Psoas muscle (tissue), 8 donors: ENCODE measurements around the gene TXLNB. TPM values are rescaled to one million over a fixed set of nuclear protein-coding genes. Genes with fewer than 3 reads are reported as not detected.
A peak's percentile ranks its signal among the peaks of the same experiment; 100 is the strongest.

Experiments
- ATAC-seq, 4 donors: fragments of 200-7000 bp; cut with Tn5 transposase; one replicate each; pipeline ENCODE4 v1.9.1; 2020; ENCODE audit warnings: moderate library complexity in 3 of 4, mild to moderate bottlenecking in 2 of 4
- DNase-seq, 2 donors: peaks; one replicate each; pipeline ENCODE4 v3.0.0-alpha.2; 2020
- H3K27ac ChIP-seq: fragments of 200-600 bp; one replicate; pipeline ENCODE4 v1.8.0; 2022
- H3K27me3 ChIP-seq, 3 donors: fragments of 200-600 bp in 1 of 3; one replicate each; pipeline versions ENCODE4 v1.6.1 to v1.8.0; 2013 to 2022; ENCODE audit warnings: low read length in 2 of 3, mild to moderate bottlenecking in 2 of 3, moderate library complexity in 1 of 3; ENCODE audit not compliant: insufficient read depth in 3 of 3
- H3K36me3 ChIP-seq, 2 donors: fragments of 200-600 bp in 1 of 2; one replicate each; pipeline versions ENCODE4 v1.6.1 to v1.8.0; 2013 to 2022; ENCODE audit warnings: low read depth in 1 of 2, mild to moderate bottlenecking in 1 of 2, moderate library complexity in 1 of 2; ENCODE audit not compliant: insufficient read depth in 1 of 2
- H3K4me1 ChIP-seq: fragments of 200-600 bp; one replicate; pipeline ENCODE4 v1.8.0; 2022
- H3K4me3 ChIP-seq: fragments of 200-600 bp; one replicate; pipeline ENCODE4 v1.8.0; 2022; ENCODE audit warnings: mild to moderate bottlenecking
- H3K9me3 ChIP-seq: fragments of 200-600 bp; one replicate; pipeline ENCODE4 v1.8.0; 2022
- CTCF ChIP-seq: fragments of 200-600 bp; IDR thresholded peaks from one replicate; pipeline ENCODE4 v1.8.0; 2022; ENCODE audit warnings: antibody characterized with exemption
- WGBS, 3 donors: extraction: QIAGEN DNeasy Blood & Tissue Kit; methylation state at CpG; one replicate each; pipeline versions ENCODE4 v1.1.6 to v1.1.7; 2013; 5-methylcytosine and 5-hydroxymethylcytosine counted together
- intact Hi-C, 2 donors: fragments of 100-400 bp; cut with DNase I; formaldehyde crosslinking; loops; one replicate each; pipeline versions ENCODE4 v1.11.0 to v1.14.2; 2022
- polyA plus RNA-seq, 3 donors: library from polyadenylated mRNA; stranded (reverse); fragments of 200-250 nt; gene quantifications; one replicate each; pipeline ENCODE4 v1.2.3, GENCODE V29; 2013
- total RNA-seq, 4 donors: library from RNA; stranded (reverse); fragmentation: NEBNext Ultra II Directional in 2 of 4; extraction: Animal tissue kit (Norgen Biotek cat#: 25700) in 2 of 4; gene quantifications; one replicate each; pipeline versions ENCODE4 v1.2.1 to v1.2.4, GENCODE V29; 2021 to 2023
- donor health status: healthy with polysubstance abuse.
- donor health status: DM: no; HTN: no; CAD: no; lungs with moderate emphysema.
- donor health status: Bipolar disorder and iron deficiency.
- donor health status: healthy.
- donor health status: DM: yes; HTN: yes; CAD: no.
- donor health status: DM: no; HTN: no; CAD: no.
- donor health status: DM: no; HTN: no; CAD: no.
- donor health status: DM: yes; HTN: yes; CAD: no.

Gene TXLNB
- total and polyA plus RNA-seq, 7 donors: 1.8 to 230 (median 128) TPM

DNA sequence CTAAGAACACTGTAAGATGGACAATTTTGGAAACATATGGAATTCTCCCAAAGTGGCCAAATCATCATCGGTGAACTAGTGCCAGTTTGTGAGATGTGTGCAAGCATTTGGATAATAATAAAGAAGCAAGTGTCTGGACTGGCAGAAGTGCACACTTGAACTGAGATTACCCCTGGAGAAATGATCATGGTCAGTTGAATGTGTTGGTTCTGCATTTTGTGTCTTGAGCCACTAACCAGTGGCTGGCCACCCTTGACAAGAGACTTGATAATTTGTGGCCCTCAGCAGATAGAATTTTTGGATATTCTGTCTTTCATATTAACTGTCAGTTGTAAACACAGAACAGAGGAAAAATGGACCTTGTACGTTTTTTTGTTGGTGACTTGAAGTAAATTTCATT is 45.2 kb upstream of the TXLNB start:
- ATAC-seq: no peak
- 40 to 66% (median 52%) methylated on average over 2 of the region's 2 CpGs for WGBS, 3 donors
- H3K36me3 ChIP-seq: no peaks in the 10 kb centered on the region
- TF ChIP-seq CTCF: no peak
- no peaks in the 10 kb centered on the region for H3K27me3 ChIP-seq
- no peak for DNase-seq
- no peak overlapping the region for H3K4me3 ChIP-seq
- peaks cover 48% of the 10 kb centered on the region for H3K4me1 ChIP-seq
- H3K27ac ChIP-seq: peak overlapping the region; percentile 39
- no peaks in the 10 kb centered on the region for H3K9me3 ChIP-seq
- intact Hi-C loops: loop anchor here in 1 of 2 donors (5.0 kb wide), 1 partner anchor 40 kb away; no protein-coding TSS in a partner anchor

DNA sequence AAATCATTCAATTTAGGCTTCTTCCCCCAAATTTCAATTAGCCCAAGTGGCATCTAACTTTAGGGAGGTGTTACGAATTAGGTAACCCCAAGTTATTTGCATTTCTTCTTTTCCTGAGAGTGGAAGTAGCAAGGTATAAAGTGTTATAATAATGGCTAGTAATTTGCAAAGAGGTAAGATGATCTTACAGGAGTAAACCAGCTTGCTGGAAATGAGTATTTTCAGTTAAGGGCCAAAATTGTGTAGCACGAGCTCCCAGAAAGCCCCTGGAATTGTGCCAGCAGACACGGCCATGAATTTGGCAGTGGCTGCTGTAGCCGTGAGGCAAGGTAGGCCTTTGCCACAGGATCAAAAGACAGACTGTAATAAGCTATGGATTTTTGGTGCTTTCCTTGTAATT is 44.7 kb upstream of the TXLNB start:
- peak; percentile 21 to 60 for DNase-seq
- no peaks in the 10 kb centered on the region for H3K27me3 ChIP-seq
- H3K4me3 ChIP-seq: no peak overlapping the region
- ATAC-seq: peak in 3 of 4 donors; percentile 38 to 50 (median 48)
- H3K9me3 ChIP-seq: no peaks in the 10 kb centered on the region
- no peak for TF ChIP-seq CTCF
- 28 to 37% (median 28%) methylated on average over 4 of the region's 4 CpGs for WGBS, 3 donors
- no peaks in the 10 kb centered on the region for H3K36me3 ChIP-seq
- peaks cover 48% of the 10 kb centered on the region for H3K4me1 ChIP-seq
- intact Hi-C loops: loop anchor here in 1 of 2 donors (5.0 kb wide), 1 partner anchor 39 kb away; no protein-coding TSS in a partner anchor
- H3K27ac ChIP-seq: peak overlapping the region; percentile 39

- Histone ChIP-seq H3K4me3 (no peak overlapping the region), H3K27ac (peak overlapping the region; percentile 77), H3K27me3 (no peaks in the 10 kb centered on the region), H3K36me3 (no peaks in the 10 kb centered on the region), H3K4me1 (peaks cover 48% of the 10 kb centered on the region), H3K9me3 (no peaks in the 10 kb centered on the region)
- WGBS, 3 donors: 89 to 94% (median 90%) methylated on average over 5 of the region's 5 CpGs
- DNase-seq (no peak), ATAC-seq (no peak)
- intact Hi-C loops: loop anchor here in 1 of 2 donors (5.0 kb wide), 1 partner anchor 38 kb away; no protein-coding TSS in a partner anchor
- no peak for TF ChIP-seq CTCF
Observed at GRCh38 chr6:139335447-139336210, 43.8 kb upstream of the TXLNB start.

DNA sequence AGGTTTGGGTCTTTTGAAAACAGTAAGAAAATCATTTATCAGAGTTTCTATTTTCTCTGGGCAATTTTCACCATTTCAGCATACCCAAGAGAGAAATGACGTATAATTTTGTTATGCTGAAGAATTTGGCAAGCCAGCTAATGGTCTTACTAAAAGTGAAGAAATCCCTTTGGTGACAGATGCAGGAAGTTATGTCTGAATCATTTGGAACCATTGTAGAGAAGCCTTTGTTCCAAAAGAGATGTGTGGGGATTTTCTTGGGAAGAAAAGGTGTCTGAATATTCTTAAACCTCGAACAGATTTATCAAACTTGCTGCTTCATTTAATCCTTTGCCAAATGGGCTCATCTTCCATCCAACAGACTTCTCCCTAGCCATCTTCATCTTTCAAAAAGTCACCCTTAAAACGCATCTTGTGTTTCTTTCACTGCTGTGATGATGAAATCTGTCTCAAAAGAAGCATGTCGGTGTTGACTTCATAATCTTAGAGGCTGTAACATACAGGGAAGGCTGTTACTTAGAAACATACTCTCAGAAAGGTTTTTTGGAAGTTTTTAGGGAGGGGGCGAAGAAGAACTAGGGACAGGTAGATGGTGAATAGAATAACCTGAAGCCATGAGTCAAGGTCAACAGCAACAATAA is 43.1 kb upstream of the TXLNB start:
- no peak overlapping the region for H3K4me3 ChIP-seq
- no peaks in the 10 kb centered on the region for H3K27me3 ChIP-seq
- H3K36me3 ChIP-seq: no peaks in the 10 kb centered on the region
- no peaks in the 10 kb centered on the region for H3K9me3 ChIP-seq
- peak overlapping the region; percentile 77 for H3K27ac ChIP-seq
- intact Hi-C loops: loop anchor here in 1 of 2 donors (5.0 kb wide), 1 partner anchor 38 kb away; no protein-coding TSS in a partner anchor
- 41 to 47% (median 44%) methylated on average over 5 of the region's 5 CpGs for WGBS, 3 donors
- H3K4me1 ChIP-seq: peaks cover 48% of the 10 kb centered on the region
- peak; percentile 27 to 69 (median 66) for ATAC-seq
- DNase-seq: no peak
- no peak for TF ChIP-seq CTCF
